Measurements from ENCODE around the gene SLC6A1. TPM values are rescaled to one million over a fixed set of nuclear protein-coding genes. Genes with fewer than 3 reads are reported as not detected.

SLC6A1 gene
- total and polyA plus RNA-seq, 4 donors = 0.87 to 4.5 (median 1.3) TPM

- WGBS, 2 donors = 79 to 90% methylated on average over 2 of the region's 2 CpGs
- Histone ChIP-seq H3K9ac (ENCODE audit: insufficient read depth in 1 of 2, low read length in 2 of 2) (no peak overlapping the region), H3K27me3 (ENCODE audit: control insufficient read depth in 3 of 3, insufficient read depth in 3 of 3, low read length in 2 of 3) (peaks cover 0 to 13% (median 0%) of the 10 kb centered on the region in 3 donors), H3K36me3 (ENCODE audit: control insufficient read depth in 4 of 4, insufficient read depth in 4 of 4, low read length in 4 of 4) (no peaks in the 10 kb centered on the region), H3K4me3 (no peak overlapping the region), H3K27ac (ENCODE audit: low read depth in 1 of 2, low read length in 1 of 2) (no peak overlapping the region), H3K4me1 (ENCODE audit: control insufficient read depth in 5 of 5, insufficient read depth in 5 of 5, low read length in 5 of 5) (peaks cover 0 to 8% (median 0%) of the 10 kb centered on the region in 5 donors), H3K9me3 (ENCODE audit: control insufficient read depth in 4 of 4, insufficient read depth in 3 of 4, low read length in 3 of 4) (no peaks in the 10 kb centered on the region)
- DNase-seq = no peak
- TF ChIP-seq CTCF (IDR thresholded peaks at IDR 0.05; ENCODE audit: control extremely low read depth, extremely low read depth) = no peak
- ATAC-seq (ENCODE audit: insufficient read depth, low FRiP score) = no peak
Measured at GRCh38 chr3:10961921-10962320, 30.6 kb upstream of the SLC6A1 start.

- H3K4me1 ChIP-seq (ENCODE audit: control insufficient read depth in 5 of 5, insufficient read depth in 5 of 5, low read length in 5 of 5) = peaks cover 0 to 6% (median 0%) of the 10 kb centered on the region in 5 donors
- no peaks in the 10 kb centered on the region for H3K36me3 ChIP-seq (ENCODE audit: control insufficient read depth in 4 of 4, insufficient read depth in 4 of 4, low read length in 4 of 4)
- H3K27ac ChIP-seq (ENCODE audit: low read depth in 1 of 2, low read length in 1 of 2) = no peak overlapping the region
- H3K9ac ChIP-seq (ENCODE audit: insufficient read depth in 1 of 2, low read length in 2 of 2) = no peak overlapping the region
- H3K4me3 ChIP-seq = no peak overlapping the region
- 64 to 65% methylated on average over 5 of the region's 5 CpGs for WGBS, 2 donors
- DNase-seq (peak in 1 of 3 donors; percentile 34), ATAC-seq (ENCODE audit: insufficient read depth, low FRiP score) (no peak)
- peaks cover 0 to 13% (median 0%) of the 10 kb centered on the region in 3 donors for H3K27me3 ChIP-seq (ENCODE audit: control insufficient read depth in 3 of 3, insufficient read depth in 3 of 3, low read length in 2 of 3)
- H3K9me3 ChIP-seq (ENCODE audit: control insufficient read depth in 4 of 4, insufficient read depth in 3 of 4, low read length in 3 of 4) = no peaks in the 10 kb centered on the region
- no peak for TF ChIP-seq CTCF (IDR thresholded peaks at IDR 0.05; ENCODE audit: control extremely low read depth, extremely low read depth)
Measured at GRCh38 chr3:10962481-10963036, 30.0 kb upstream of the SLC6A1 start.

- peaks cover 0 to 14% (median 0%) of the 10 kb centered on the region in 3 donors for H3K27me3 ChIP-seq (ENCODE audit: control insufficient read depth in 3 of 3, insufficient read depth in 3 of 3, low read length in 2 of 3)
- ATAC-seq (ENCODE audit: insufficient read depth, low FRiP score) (no peak), DNase-seq (peak; percentile 39 to 61 (median 50))
- no peaks in the 10 kb centered on the region for H3K36me3 ChIP-seq (ENCODE audit: control insufficient read depth in 4 of 4, insufficient read depth in 4 of 4, low read length in 4 of 4)
- 53 to 66% methylated on average over 6 of the region's 6 CpGs for WGBS, 2 donors
- TF ChIP-seq CTCF (IDR thresholded peaks at IDR 0.05; ENCODE audit: control extremely low read depth, extremely low read depth) = no peak
- H3K9ac ChIP-seq (ENCODE audit: insufficient read depth in 1 of 2, low read length in 2 of 2) = no peak overlapping the region
- no peaks in the 10 kb centered on the region for H3K4me1 ChIP-seq (ENCODE audit: control insufficient read depth in 5 of 5, insufficient read depth in 5 of 5, low read length in 5 of 5)
- no peak overlapping the region for H3K27ac ChIP-seq (ENCODE audit: low read depth in 1 of 2, low read length in 1 of 2)
- no peak overlapping the region for H3K4me3 ChIP-seq
- H3K9me3 ChIP-seq (ENCODE audit: control insufficient read depth in 4 of 4, insufficient read depth in 3 of 4, low read length in 3 of 4) = no peaks in the 10 kb centered on the region
Measured at GRCh38 chr3:10964537-10965167, 27.9 kb upstream of the SLC6A1 start.

Data from lung (tissue), 12 donors.